HepG2 (cell line): ENCODE data around the gene AMTN. TPM values are rescaled to one million over a fixed set of nuclear protein-coding genes. Genes with fewer than 3 reads are reported as not detected.

Experiments
- ARNTL ChIP-seq: sonication (generic); formaldehyde crosslinking; IDR thresholded peaks from 2 replicates; pipeline ENCODE4 v1.4.0; 2020; ENCODE audit warnings: mild to moderate bottlenecking, missing genetic modification reagents
- BHLHE40 ChIP-seq: IDR thresholded peaks from 2 replicates; pipeline ENCODE4 v1.6.1; 2011; ENCODE audit warnings: low read length, improper control_type of control experiment
- CBFB ChIP-seq: sonication (generic); formaldehyde crosslinking; IDR thresholded peaks from 2 replicates; pipeline ENCODE4 v1.4.0; 2020; ENCODE audit warnings: missing genetic modification reagents
- CREBL2 ChIP-seq: sonication (generic); formaldehyde crosslinking; IDR thresholded peaks from 2 replicates; pipeline ENCODE4 v1.8.1; 2023; ENCODE audit warnings: missing genetic modification reagents, mild to moderate bottlenecking, borderline replicate concordance
- CSRNP2 ChIP-seq: sonication (generic); formaldehyde crosslinking; conservative IDR thresholded peaks from 2 replicates; pipeline ENCODE4 v1.8.0; 2022; ENCODE audit warnings: low read depth, missing genetic modification reagents
- JDP2 ChIP-seq: sonication (generic); formaldehyde crosslinking; IDR thresholded peaks from 2 replicates; pipeline ENCODE4 v1.8.1; 2022; ENCODE audit warnings: missing genetic modification reagents, borderline replicate concordance
- MATR3 ChIP-seq: sonication (generic); formaldehyde crosslinking; IDR thresholded peaks from 2 replicates; pipeline ENCODE4 v1.4.0; 2020; ENCODE audit warnings: missing genetic modification reagents
- MAX ChIP-seq: IDR thresholded peaks from 2 replicates; pipeline ENCODE4 v1.6.1; 2012; ENCODE audit warnings: inconsistent platforms
- MIXL1 ChIP-seq: IDR thresholded peaks from 2 replicates; pipeline ENCODE4 v1.6.1; 2016
- MTA3 ChIP-seq: sonication (generic); formaldehyde crosslinking; IDR thresholded peaks from 2 replicates; pipeline ENCODE4 v1.4.0; 2020; ENCODE audit warnings: missing genetic modification reagents
- PAX8 ChIP-seq: sonication (generic); formaldehyde crosslinking; IDR thresholded peaks from 2 replicates; pipeline ENCODE4 v1.8.0; 2022; ENCODE audit warnings: mild to moderate bottlenecking, missing genetic modification reagents, borderline replicate concordance
- SAP130 ChIP-seq: IDR thresholded peaks from 2 replicates; pipeline ENCODE4 v1.6.1; 2016; ENCODE audit warnings: low read depth
- SMAD9 ChIP-seq: sonication (generic); formaldehyde crosslinking; IDR thresholded peaks from 2 replicates; pipeline ENCODE4 v1.5.1; 2020; ENCODE audit warnings: mild to moderate bottlenecking, missing genetic modification reagents
- SMC3 ChIP-seq: IDR thresholded peaks from 2 replicates; pipeline ENCODE4 v1.6.1; 2011; ENCODE audit warnings: low read length, improper control_type of control experiment
- ZNF138 ChIP-seq: sonication (generic); formaldehyde crosslinking; IDR thresholded peaks from 2 replicates; pipeline ENCODE4 v1.5.0; 2020; ENCODE audit warnings: mild to moderate bottlenecking, low read depth, missing genetic modification reagents
- ZNF234 ChIP-seq: sonication (generic); formaldehyde crosslinking; conservative IDR thresholded peaks from 2 replicates; pipeline ENCODE4 v1.5.1; 2020; ENCODE audit warnings: mild to moderate bottlenecking, missing genetic modification reagents
- ZNF33A ChIP-seq: sonication (generic); formaldehyde crosslinking; IDR thresholded peaks from 2 replicates; pipeline ENCODE4 v1.5.1; 2020; ENCODE audit warnings: missing genetic modification reagents, mild to moderate bottlenecking, moderate library complexity, borderline replicate concordance
- ZNF547 ChIP-seq: sonication (generic); formaldehyde crosslinking; IDR thresholded peaks from 2 replicates; pipeline ENCODE4 v1.5.1; 2020; ENCODE audit warnings: mild to moderate bottlenecking, missing genetic modification reagents
- ZNF614 ChIP-seq: IDR thresholded peaks from 2 replicates; pipeline ENCODE4 v1.6.1; 2018; ENCODE audit warnings: missing biosample characterization, missing genetic modification reagents, inconsistent platforms, borderline replicate concordance
- ZNF724P ChIP-seq: sonication (generic); formaldehyde crosslinking; IDR thresholded peaks from 2 replicates; pipeline ENCODE4 v1.8.0; 2022; ENCODE audit warnings: missing genetic modification reagents, borderline replicate concordance
- ZNF768 ChIP-seq: sonication (generic); formaldehyde crosslinking; IDR thresholded peaks from 2 replicates; pipeline ENCODE4 v1.4.0; 2020; ENCODE audit warnings: missing genetic modification reagents
- ZNF83 ChIP-seq: sonication (generic); formaldehyde crosslinking; IDR thresholded peaks from 2 replicates; pipeline ENCODE4 v1.4.0; 2020; ENCODE audit warnings: missing genetic modification reagents, mild to moderate bottlenecking, borderline replicate concordance
- ZSCAN9 ChIP-seq: IDR thresholded peaks from 2 replicates; pipeline ENCODE4 v1.6.1; 2016; ENCODE audit warnings: borderline replicate concordance
- polyA plus RNA-seq, 8 experiments: library from polyadenylated mRNA; depleted of rRNA in 3 of 8; stranded (reverse) in 7 of 8; unstranded in 1 of 8; fragments of >200 nt; fragmentation: Illumina TruSeq in 4 of 8; extraction: Trizol in 4 of 8; gene quantifications; 2 replicates each; pipeline versions ENCODE4 v1.2.1 to v1.2.3, GENCODE V29; 2011 to 2016; ENCODE audit warnings: low read depth in 4 of 8, missing spikeins in 1 of 8, mixed read lengths in 1 of 8; ENCODE audit not compliant: insufficient read depth in 1 of 8
- total RNA-seq, 5 experiments: library from RNA; depleted of rRNA; stranded (reverse); fragments of >200 nt; fragmentation: Illumina TruSeq; extraction: Trizol; gene quantifications; 2 replicates each; pipeline ENCODE4 v1.2.3, GENCODE V29; 2016; ENCODE audit warnings: low read depth in 1 of 5
- TF ChIP-seq, protein P1 (sequence below): sonication (generic); formaldehyde crosslinking; IDR thresholded peaks from 2 replicates; pipeline ENCODE4 v1.4.0; 2020; ENCODE audit warnings: mild to moderate bottlenecking, low read depth, missing genetic modification reagents
- TF ChIP-seq, protein P2 (sequence below): sonication (generic); formaldehyde crosslinking; IDR thresholded peaks from 2 replicates; pipeline ENCODE4 v1.8.0; 2022; ENCODE audit warnings: mild to moderate bottlenecking, missing genetic modification reagents; ENCODE audit not compliant: insufficient replicate concordance

AMTN gene
- total and polyA plus RNA-seq, 2 of the 13 experiments (the other 11 are each of a cell fraction or from before 2014, with no cell fraction given), result 0.15 TPM; not detected in 1

DNA sequence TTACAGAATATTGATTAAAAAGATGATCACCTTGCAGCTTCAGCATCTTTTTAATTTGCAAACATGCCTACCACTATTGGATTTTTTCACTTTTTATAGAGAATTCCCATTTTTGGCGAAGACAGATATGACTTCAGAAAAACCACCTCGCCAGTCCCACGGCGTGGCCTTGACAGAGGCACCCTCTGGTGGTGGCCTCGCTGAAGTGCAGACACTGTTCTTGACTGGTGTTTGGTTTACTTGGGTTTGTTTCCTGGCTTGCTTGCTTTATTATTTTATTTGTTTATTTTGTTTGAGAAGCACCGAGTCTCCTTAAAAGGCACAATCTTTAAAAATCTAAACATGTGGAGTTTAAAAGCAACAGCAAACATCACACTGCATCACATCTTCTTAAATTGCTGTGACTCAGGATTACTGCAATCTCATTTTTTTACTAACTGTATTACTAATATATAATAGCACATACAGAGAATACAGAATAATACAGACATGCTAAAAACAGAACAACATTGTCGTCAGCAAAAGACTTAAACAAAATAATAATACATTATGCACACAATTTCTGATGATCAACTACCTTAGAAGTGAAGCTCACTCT lies 13.1 kb upstream of the AMTN start (continued):
- TF ChIP-seq, protein P1, sequence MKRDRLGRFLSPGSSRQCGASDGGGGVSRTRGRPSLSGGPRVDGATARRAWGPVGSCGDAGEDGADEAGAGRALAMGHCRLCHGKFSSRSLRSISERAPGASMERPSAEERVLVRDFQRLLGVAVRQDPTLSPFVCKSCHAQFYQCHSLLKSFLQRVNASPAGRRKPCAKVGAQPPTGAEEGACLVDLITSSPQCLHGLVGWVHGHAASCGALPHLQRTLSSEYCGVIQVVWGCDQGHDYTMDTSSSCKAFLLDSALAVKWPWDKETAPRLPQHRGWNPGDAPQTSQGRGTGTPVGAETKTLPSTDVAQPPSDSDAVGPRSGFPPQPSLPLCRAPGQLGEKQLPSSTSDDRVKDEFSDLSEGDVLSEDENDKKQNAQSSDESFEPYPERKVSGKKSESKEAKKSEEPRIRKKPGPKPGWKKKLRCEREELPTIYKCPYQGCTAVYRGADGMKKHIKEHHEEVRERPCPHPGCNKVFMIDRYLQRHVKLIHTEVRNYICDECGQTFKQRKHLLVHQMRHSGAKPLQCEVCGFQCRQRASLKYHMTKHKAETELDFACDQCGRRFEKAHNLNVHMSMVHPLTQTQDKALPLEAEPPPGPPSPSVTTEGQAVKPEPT (CRISPR knock-in tag), result no peak
- TF ChIP-seq ZNF614 (CRISPR knock-in tag) (no peak), MATR3 (CRISPR knock-in tag) (no peak), BHLHE40 (no peak), SMAD9 (CRISPR knock-in tag) (no peak), SAP130 (no peak), JDP2 (no peak), ZNF83 (CRISPR knock-in tag) (no peak), CBFB (CRISPR knock-in tag) (no peak), CSRNP2 (CRISPR knock-in tag) (no peak), ZNF234 (CRISPR knock-in tag) (no peak), CREBL2 (CRISPR knock-in tag) (no peak), ZNF724P (CRISPR knock-in tag) (no peak), MIXL1 (0 out of 2 replicates have a peak, but pooled peaks have one; percentile 26), ZNF768 (CRISPR knock-in tag) (no peak), PAX8 (CRISPR knock-in tag) (no peak), SMC3 (peak; percentile 85), ZSCAN9 (CRISPR knock-in tag) (no peak), MTA3 (CRISPR knock-in tag) (no peak), ZNF33A (no peak), ZNF138 (no peak), ZNF547 (CRISPR knock-in tag) (no peak), ARNTL (CRISPR knock-in tag) (no peak), MAX (no peak)
- TF ChIP-seq, protein P2, sequence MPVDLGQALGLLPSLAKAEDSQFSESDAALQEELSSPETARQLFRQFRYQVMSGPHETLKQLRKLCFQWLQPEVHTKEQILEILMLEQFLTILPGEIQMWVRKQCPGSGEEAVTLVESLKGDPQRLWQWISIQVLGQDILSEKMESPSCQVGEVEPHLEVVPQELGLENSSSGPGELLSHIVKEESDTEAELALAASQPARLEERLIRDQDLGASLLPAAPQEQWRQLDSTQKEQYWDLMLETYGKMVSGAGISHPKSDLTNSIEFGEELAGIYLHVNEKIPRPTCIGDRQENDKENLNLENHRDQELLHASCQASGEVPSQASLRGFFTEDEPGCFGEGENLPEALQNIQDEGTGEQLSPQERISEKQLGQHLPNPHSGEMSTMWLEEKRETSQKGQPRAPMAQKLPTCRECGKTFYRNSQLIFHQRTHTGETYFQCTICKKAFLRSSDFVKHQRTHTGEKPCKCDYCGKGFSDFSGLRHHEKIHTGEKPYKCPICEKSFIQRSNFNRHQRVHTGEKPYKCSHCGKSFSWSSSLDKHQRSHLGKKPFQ (CRISPR knock-in tag), result no peak
